Measurements from ENCODE around the gene GPN2. TPM values are rescaled to one million over a fixed set of nuclear protein-coding genes. Genes with fewer than 3 reads are reported as not detected.

GPN2 gene
- total RNA-seq = 14.9 TPM
- long read RNA-seq, full-length matches to known transcripts = 13 of 16 reads
- long read RNA-seq, partial matches to known transcripts = 0 of 16 reads
- long read RNA-seq, other reads (novel, unspliced or antisense) = 3 of 16 reads

GRCh38 chr1:26889551-26890466 lies at the start of gene GPN2:
Gene GPN2 (minus strand): TSS chr1:26890283. CDS start chr1:26890096, 187 bp downstream.
- Histone ChIP-seq H3K27ac (replicated peaks) (peak within 1 kb of the TSS; percentile 90), H3K4me1 (peaks cover 43% of the 10 kb centered on the region), H3K27me3 (ENCODE audit: low read depth) (no peaks in the 10 kb centered on the region), H3K4me3 (peak within 1 kb of the TSS; percentile 93), H3K9me3 (replicated peaks) (no peaks in the 10 kb centered on the region), H3K36me3 (peaks cover 76% of the 10 kb centered on the region)
- TF ChIP-seq CTCF (IDR thresholded peaks at IDR 0.05; ENCODE audit: borderline replicate concordance) = no peak
- peak; percentile 80 for DNase-seq
- intact Hi-C loops (cut with micrococcal nuclease) = no loop called here

GRCh38 chr1:26938659-26939025 lies 48.6 kb upstream of the GPN2 start:
- Histone ChIP-seq H3K4me1 (peaks cover 60% of the 10 kb centered on the region), H3K27me3 (ENCODE audit: low read depth) (no peaks in the 10 kb centered on the region), H3K36me3 (peaks cover 60% of the 10 kb centered on the region), H3K9me3 (replicated peaks) (no peaks in the 10 kb centered on the region), H3K4me3 (no peak overlapping the region), H3K27ac (replicated peaks) (peak overlapping the region; percentile 72)
- TF ChIP-seq CTCF (IDR thresholded peaks at IDR 0.05; ENCODE audit: borderline replicate concordance) = no peak
- intact Hi-C loops (cut with micrococcal nuclease) = no loop called here
- no peak for DNase-seq

- peak overlapping the region; percentile 72 for H3K27ac ChIP-seq (replicated peaks)
- DNase-seq = peak; percentile 33
- no peaks in the 10 kb centered on the region for H3K9me3 ChIP-seq (replicated peaks)
- intact Hi-C loops (cut with micrococcal nuclease) = no loop called here
- H3K27me3 ChIP-seq (ENCODE audit: low read depth) = no peaks in the 10 kb centered on the region
- no peak for TF ChIP-seq CTCF (IDR thresholded peaks at IDR 0.05; ENCODE audit: borderline replicate concordance)
- no peak overlapping the region for H3K4me3 ChIP-seq
- peaks cover 60% of the 10 kb centered on the region for H3K4me1 ChIP-seq
- H3K36me3 ChIP-seq = peaks cover 59% of the 10 kb centered on the region
These were observed 48.0 kb upstream of the GPN2 start for GRCh38 chr1:26938004-26938658.

- no peak overlapping the region for H3K27ac ChIP-seq (replicated peaks)
- H3K36me3 ChIP-seq = peaks cover 53% of the 10 kb centered on the region
- intact Hi-C loops (cut with micrococcal nuclease) = no loop called here
These were observed 46.7 kb upstream of the GPN2 start for GRCh38 chr1:26936823-26937222.

More at GRCh38 chr1:26936823-26937222, 46.7 kb upstream of the GPN2 start:
- TF ChIP-seq CTCF (IDR thresholded peaks at IDR 0.05; ENCODE audit: borderline replicate concordance) = no peak
- Histone ChIP-seq H3K4me3 (no peak overlapping the region), H3K27me3 (ENCODE audit: low read depth) (no peaks in the 10 kb centered on the region), H3K4me1 (peaks cover 51% of the 10 kb centered on the region), H3K9me3 (replicated peaks) (no peaks in the 10 kb centered on the region)
- DNase-seq = no peak

Measured in left ventricle myocardium inferior (tissue), 1 donor.